NCI-H2107 (cell line): ENCODE data around the gene SUGCT.
"Not testable (repeated sequence)": the region's sequence is repeated elsewhere in the genome, so short reads cannot be mapped to it uniquely, and the experiment has no call there.

Source experiments
- DNase-seq: peaks from one replicate; lab custom pipeline; 2025; lab: John Stamatoyannopoulos, UW

SUGCT gene

DNA sequence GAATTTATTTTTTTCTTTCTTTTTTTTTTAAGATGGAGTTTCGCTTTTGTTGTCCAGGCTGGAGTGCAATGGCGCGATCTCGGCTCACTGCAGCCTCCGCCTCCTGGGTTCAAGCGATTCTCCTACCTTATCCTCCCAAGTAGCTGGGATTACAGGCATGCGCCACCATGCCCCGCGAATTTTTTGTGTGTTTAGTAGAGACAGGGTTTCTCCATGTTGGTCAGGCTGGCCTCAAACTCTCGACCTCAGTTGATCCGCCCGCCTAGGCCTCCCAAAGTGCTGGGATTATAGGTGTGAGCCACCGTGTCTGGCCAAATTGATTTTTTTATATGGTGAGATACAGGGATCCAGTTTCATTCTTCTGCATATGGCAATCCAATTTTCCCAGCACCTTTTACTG is 5.1 kb downstream of the SUGCT start:
- not testable (repeated sequence) for DNase-seq

DNA sequence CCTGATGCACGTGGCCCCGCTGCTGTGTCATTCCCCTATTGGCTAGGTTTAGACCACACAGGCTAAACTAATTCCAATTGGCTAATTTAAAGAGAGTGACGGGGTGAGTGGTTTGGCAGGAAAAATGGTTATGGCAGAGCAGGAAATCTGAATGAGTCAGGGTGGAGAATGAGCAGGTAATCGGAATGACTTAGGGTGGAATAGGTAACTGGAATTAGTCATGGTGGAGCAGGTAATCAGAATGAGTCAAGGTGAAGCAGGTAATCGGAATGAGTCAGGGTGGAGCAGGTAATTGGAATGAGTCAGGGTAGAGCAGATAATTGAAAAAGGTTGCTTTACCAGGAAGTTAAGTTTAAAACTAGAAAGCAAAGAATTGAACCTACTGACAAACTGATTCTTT is 7.1 kb downstream of the SUGCT start:
- not testable (repeated sequence) for DNase-seq

- not testable (repeated sequence) for DNase-seq
Measured at GRCh38 chr7:40145596-40146130, 10.9 kb downstream of the SUGCT start.

GRCh38 chr7:40147371-40148246 is 12.8 kb downstream of the SUGCT start:
- DNase-seq: no peak

DNA sequence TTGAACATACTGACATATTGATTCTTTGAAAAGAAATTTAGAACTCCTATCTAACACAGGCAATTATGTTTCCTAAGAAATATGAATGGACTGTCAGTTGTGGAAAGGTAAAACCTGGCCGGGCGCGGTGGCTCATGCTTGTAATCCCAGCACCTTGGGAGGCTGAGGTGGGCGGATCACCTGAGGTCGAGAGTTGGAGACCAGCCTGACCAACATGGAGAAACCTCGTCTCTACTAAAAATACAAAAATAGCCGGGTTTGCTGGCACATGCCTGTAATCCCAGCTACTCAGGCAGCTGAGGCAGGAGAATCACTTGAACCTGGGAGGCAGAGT is 13.4 kb downstream of the SUGCT start:
- not testable (repeated sequence) for DNase-seq

DNA sequence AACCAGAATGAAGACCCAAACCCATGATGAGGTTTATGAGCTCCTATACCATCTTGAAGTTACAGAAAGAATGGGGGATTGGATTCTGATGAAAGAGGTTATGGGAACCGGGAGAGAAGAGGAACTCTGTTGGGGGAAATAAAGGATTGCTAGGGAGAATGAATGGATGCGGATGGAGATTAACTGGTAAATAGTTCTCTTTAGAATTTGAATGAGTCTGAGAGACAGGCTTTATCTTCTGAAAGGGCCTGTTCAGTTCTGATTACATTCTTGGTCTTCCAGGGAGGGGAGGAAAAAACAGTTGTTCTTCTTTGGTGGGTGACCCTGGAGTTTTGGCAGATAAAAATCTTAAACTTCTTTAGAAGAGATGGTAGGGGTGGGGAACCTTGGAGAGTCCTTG is 13.9 kb downstream of the SUGCT start:
- DNase-seq: no peak

DNA sequence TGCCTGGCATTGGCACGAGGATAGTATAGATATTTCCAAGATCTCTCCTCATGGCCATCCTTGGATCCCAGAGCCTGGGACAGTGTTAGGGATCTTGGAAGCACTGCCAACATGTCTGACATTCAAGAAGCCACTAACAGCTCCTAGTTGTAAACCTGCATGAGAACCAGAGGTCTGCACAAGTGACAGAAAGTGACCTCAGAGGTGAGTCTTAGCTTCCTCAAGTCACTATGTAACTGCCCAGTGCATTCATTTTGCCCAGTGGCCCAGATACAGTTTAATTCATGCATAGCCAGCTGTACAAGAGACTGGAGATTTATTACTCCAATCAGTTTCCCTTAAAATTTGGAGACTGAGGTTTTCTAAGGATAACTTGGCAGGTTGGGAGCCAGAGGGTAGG is 16.7 kb downstream of the SUGCT start:
- no peak for DNase-seq

DNA sequence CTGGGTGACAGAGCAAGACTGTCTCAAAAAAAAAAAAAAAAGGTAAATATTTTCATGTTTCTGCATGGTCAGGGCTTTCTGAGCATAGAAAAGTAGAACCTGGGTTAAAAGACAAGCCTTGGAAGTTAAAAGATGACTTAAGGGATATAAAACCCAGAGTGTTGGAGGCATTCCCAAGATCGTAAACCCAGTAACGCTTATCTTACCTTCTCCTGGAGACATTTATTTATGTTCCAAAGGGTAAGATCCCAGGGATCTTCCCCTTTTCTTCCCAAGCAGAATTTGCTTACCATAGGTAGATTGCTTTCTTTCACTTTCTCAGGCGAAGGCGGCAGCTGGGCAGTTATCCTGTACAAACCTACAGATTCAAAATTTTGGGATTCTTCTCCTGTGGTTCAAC is 22.2 kb downstream of the SUGCT start:
- DNase-seq: no peak

GRCh38 chr7:40162516-40162915 is 27.7 kb downstream of the SUGCT start:
- DNase-seq: no peak

GRCh38 chr7:40165216-40165615 is 30.4 kb downstream of the SUGCT start:
- no peak for DNase-seq

- DNase-seq: no peak
Measured at GRCh38 chr7:40167291-40167690, 32.5 kb downstream of the SUGCT start.

- DNase-seq: not testable (repeated sequence)
Measured at GRCh38 chr7:40168266-40168665, 33.5 kb downstream of the SUGCT start.

DNA sequence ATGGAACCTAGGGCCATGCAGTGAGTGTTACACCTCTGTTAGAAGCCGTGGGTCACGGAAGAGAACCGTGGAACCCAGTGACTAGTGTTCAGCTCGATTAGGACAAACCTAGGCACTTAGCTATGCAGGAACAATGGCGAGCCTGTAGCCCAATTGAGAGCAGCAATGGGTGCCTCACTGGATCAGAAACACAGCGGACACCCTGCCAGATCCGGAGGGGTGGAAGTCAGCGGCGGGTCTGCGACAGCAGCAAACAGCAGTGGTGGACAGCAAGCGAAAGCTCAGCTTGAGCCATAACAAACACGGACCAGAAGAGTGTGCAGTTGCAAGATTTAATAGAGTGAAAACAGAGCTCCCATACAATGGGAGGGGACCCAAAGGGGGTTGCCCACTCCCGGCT is 38.3 kb downstream of the SUGCT start:
- not testable (repeated sequence) for DNase-seq

GRCh38 chr7:40175256-40175655 is 40.5 kb downstream of the SUGCT start:
- DNase-seq: not testable (repeated sequence)

DNA sequence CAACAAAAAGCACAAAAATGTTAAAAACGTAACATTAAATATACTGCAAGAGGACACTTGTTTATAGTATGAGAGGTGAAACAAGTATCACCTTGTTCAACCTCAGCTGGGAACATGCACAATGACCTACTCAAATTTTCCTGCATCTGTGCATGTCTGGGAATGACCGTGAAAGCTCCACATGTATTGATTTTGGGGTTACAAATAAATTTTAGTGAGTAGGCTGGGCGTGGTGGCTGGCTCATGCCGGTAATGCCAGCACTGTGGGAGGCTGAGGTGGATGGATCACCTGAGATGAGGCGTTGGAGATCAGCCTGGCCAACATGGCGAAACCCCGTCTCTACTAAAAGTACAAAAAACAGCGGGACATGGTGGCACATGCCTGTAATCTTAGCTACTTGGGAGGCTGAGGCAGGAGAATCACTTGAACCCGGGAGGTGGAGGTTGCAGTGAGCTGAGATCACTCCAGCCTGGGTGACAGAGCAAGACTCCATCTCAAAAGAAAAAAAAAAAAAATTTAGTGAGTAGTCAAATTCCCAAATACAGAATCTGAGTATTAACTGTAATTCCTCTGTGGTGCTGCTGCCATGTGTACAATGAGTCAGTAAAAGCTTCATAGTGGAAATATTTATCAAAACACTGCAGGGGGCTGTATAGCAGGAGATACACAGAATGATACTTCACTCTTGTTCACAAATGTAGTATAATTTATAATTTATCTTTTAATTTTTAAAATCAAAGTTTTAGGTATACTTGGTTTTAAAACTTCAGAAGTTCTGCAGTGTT is 41.1 kb downstream of the SUGCT start:
- no peak for DNase-seq

GRCh38 chr7:40177071-40177470 is 42.3 kb downstream of the SUGCT start:
- DNase-seq: no peak

GRCh38 chr7:40182452-40182851 is 47.6 kb downstream of the SUGCT start:
- no peak for DNase-seq

DNA sequence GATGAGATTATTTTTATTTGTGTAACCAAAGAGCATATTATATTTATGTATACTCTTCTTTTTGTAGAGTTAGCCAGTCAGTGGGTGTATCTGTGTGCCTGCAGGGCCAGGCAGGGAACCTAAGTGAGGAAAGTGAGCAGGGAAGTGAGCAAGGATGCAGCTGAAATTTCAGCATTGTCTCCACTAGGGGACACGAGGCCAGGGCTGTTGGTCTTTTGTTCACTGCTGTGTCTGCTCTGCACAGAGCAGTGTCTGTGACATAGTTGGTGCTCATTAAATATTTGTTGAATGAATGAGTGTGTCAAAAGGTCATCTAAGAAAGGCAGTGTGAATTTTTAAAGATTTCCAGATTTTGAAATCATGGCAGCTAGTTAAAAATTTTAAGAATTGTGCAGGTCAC is 51.8 kb downstream of the SUGCT start:
- DNase-seq: no peak

- no peak for DNase-seq
Measured at GRCh38 chr7:40192036-40192435, 57.2 kb downstream of the SUGCT start.

DNA sequence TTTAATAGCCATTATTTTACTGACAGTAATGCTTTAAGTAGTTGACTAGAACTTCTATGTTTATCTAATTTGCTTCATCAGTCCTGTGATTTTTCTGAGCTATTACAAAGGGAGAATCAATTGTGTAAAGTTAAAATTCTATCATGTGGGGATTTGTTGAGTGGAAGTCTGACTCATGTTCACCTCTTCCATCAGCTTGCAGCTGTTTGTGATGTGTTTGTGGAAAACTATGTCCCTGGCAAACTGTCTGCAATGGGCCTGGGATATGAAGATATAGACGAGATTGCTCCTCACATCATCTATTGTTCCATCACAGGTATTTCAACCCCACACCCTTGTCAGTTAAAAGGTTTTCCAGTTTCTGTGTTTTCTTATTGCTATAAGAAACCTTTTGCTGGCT is 59.9 kb downstream of the SUGCT start:
- no peak for DNase-seq

- DNase-seq: no peak
Measured at GRCh38 chr7:40197527-40197926, 62.7 kb downstream of the SUGCT start.

- no peak for DNase-seq
Measured at GRCh38 chr7:40199076-40199802, 64.4 kb downstream of the SUGCT start.
